OCI-LY1 (cell line): Measurements from ENCODE around the gene OR2S2.

Experiments
- H2AFZ ChIP-seq: fragments of 200-600 bp; sonication (generic), shearing (Covaris generic); 2 replicates; pipeline ENCODE4 v1.6.0; 2014; ENCODE audit warnings: antibody characterized with exemption, mild to moderate bottlenecking, low read length
- H3F3A ChIP-seq: fragments of 200-600 bp; sonication (generic), shearing (Covaris generic); 2 replicates; pipeline ENCODE4 v1.6.0; 2014; ENCODE audit warnings: mild to moderate bottlenecking, antibody characterized with exemption, low read length, moderate library complexity; ENCODE audit not compliant: insufficient read depth
- H3K27ac ChIP-seq: fragments of 200-600 bp; sonication (generic); 2 replicates; pipeline ENCODE4 v1.5.1; 2014; ENCODE audit warnings: low read length, mixed run types, mild to moderate bottlenecking, low read depth; ENCODE audit not compliant: poor library complexity, severe bottlenecking
- H3K27me3 ChIP-seq: fragments of 200-600 bp; sonication (generic); 2 replicates; pipeline ENCODE4 v1.6.0; 2014; ENCODE audit warnings: antibody characterized with exemption, mild to moderate bottlenecking, low read length, moderate library complexity; ENCODE audit not compliant: insufficient read depth
- H3K36me3 ChIP-seq: fragments of 200-600 bp; sonication (generic); 2 replicates; pipeline ENCODE4 v1.6.1; 2014; ENCODE audit warnings: mild to moderate bottlenecking, antibody characterized with exemption, low read length, moderate library complexity, mixed read lengths; ENCODE audit not compliant: insufficient read depth
- H3K4me1 ChIP-seq: fragments of 200-600 bp; sonication (generic); 2 replicates; pipeline ENCODE4 v1.5.1; 2014; ENCODE audit warnings: mild to moderate bottlenecking, low read length, moderate library complexity; ENCODE audit not compliant: insufficient read depth, severe bottlenecking
- H3K4me2 ChIP-seq: fragments of 200-600 bp; sonication (generic), shearing (Covaris generic); 2 replicates; pipeline ENCODE4 v1.6.1; 2014; ENCODE audit warnings: low read length
- H3K4me3 ChIP-seq: fragments of 200-600 bp; sonication (generic); 2 replicates; pipeline ENCODE4 v1.5.1; 2014; ENCODE audit warnings: low read length, low read depth, mild to moderate bottlenecking, mixed read lengths; ENCODE audit not compliant: poor library complexity, severe bottlenecking
- H3K79me2 ChIP-seq: fragments of 200-600 bp; shearing (Covaris generic); 2 replicates; pipeline ENCODE4 v1.6.1; 2016; ENCODE audit warnings: mixed run types, low read length, mixed read lengths; ENCODE audit not compliant: insufficient read depth
- H3K9ac ChIP-seq: fragments of 200-600 bp; sonication (generic), shearing (Covaris generic); 2 replicates; pipeline ENCODE4 v1.6.1; 2014; ENCODE audit warnings: mild to moderate bottlenecking, low read length, mixed read lengths
- H3K9me2 ChIP-seq: fragments of 200-600 bp; sonication (generic), shearing (Covaris generic); 2 replicates; pipeline ENCODE4 v1.6.1; 2014; ENCODE audit warnings: low read depth, mild to moderate bottlenecking, low read length, mixed read lengths
- H3K9me3 ChIP-seq: fragments of 200-600 bp; shearing (Covaris generic); 2 replicates; pipeline ENCODE4 v1.6.1; 2014; ENCODE audit warnings: low read length, mixed read lengths
- H4K20me1 ChIP-seq: fragments of 200-600 bp; sonication (generic), shearing (Covaris generic); 2 replicates; pipeline ENCODE4 v1.6.0; 2016; ENCODE audit warnings: mild to moderate bottlenecking, low read length; ENCODE audit not compliant: insufficient read depth
- EZH2 ChIP-seq: fragments of 200-600 bp; sonication (generic), shearing (Covaris generic); IDR thresholded peaks from 2 replicates; pipeline ENCODE4 v1.8.0; 2017; ENCODE audit warnings: borderline replicate concordance, mixed run types, mild to moderate bottlenecking, antibody characterized with exemption, low read length, moderate library complexity, mixed read lengths
- TF ChIP-seq, protein P1 (sequence below): fragments of 200-600 bp; sonication (generic), shearing (Covaris generic); IDR thresholded peaks from 2 replicates; pipeline ENCODE4 v1.5.1; 2017; ENCODE audit warnings: mild to moderate bottlenecking, antibody characterized with exemption, low read length, moderate library complexity, mixed read lengths

OR2S2 gene

DNA sequence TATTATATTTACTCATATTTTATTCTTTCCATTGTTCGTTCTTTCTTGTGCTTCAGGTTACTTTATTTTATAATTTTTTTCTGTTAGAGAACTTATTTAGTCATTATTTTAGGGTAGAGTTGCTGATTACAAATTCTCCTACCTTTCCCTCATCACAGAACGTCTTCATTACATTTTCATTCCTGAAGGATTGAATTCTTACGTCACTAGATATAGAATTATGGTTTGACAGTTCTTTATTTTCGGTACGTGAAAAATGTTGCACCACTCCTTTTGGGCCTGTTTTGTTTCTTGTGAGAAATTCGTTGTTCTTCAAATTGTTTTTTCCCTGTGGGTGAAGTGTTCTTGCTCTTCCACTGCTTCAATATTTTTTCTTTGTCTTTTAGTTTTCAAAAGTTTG is 20.8 kb upstream of the OR2S2 start:
- no peak for TF ChIP-seq EZH2

DNA sequence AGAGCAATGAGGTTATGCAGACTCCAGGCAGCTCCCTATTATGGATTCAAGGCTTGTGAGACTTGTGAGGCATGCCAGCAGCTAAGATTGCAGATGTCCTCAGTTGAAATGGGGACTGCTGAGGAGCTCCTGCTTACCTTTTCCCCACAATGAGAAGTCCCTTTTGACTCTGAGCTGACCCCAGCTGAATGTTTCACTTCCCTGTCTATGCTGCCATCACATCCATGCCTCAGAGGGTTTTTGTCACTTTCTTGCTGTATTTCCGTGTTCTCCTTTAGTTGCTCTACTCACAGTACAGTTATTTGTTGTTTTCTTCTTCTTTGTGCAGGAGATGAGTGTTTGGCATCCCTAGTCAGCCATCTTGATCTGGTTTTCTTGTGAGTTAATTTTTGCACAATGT is 18.8 kb upstream of the OR2S2 start:
- no peak overlapping the region for H2AFZ ChIP-seq
- H3K4me2 ChIP-seq = no peak overlapping the region
- no peaks in the 10 kb centered on the region for H3K4me1 ChIP-seq
- H4K20me1 ChIP-seq = no peaks in the 10 kb centered on the region
- no peaks in the 10 kb centered on the region for H3K9me3 ChIP-seq
- H3K27ac ChIP-seq = no peak overlapping the region
- no peaks in the 10 kb centered on the region for H3F3A ChIP-seq
- H3K9me2 ChIP-seq = no peaks in the 10 kb centered on the region
- no peak for TF ChIP-seq EZH2
- TF ChIP-seq, protein P1, sequence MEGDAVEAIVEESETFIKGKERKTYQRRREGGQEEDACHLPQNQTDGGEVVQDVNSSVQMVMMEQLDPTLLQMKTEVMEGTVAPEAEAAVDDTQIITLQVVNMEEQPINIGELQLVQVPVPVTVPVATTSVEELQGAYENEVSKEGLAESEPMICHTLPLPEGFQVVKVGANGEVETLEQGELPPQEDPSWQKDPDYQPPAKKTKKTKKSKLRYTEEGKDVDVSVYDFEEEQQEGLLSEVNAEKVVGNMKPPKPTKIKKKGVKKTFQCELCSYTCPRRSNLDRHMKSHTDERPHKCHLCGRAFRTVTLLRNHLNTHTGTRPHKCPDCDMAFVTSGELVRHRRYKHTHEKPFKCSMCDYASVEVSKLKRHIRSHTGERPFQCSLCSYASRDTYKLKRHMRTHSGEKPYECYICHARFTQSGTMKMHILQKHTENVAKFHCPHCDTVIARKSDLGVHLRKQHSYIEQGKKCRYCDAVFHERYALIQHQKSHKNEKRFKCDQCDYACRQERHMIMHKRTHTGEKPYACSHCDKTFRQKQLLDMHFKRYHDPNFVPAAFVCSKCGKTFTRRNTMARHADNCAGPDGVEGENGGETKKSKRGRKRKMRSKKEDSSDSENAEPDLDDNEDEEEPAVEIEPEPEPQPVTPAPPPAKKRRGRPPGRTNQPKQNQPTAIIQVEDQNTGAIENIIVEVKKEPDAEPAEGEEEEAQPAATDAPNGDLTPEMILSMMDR = no peak
- H3K27me3 ChIP-seq = no peaks in the 10 kb centered on the region
- no peak overlapping the region for H3K4me3 ChIP-seq
- H3K79me2 ChIP-seq = no peaks in the 10 kb centered on the region
- H3K36me3 ChIP-seq = no peaks in the 10 kb centered on the region
- no peak overlapping the region for H3K9ac ChIP-seq

More for the DNA sequence above, 20.8 kb upstream of the OR2S2 start:
- H3K4me3 ChIP-seq = no peak overlapping the region
- H3K27ac ChIP-seq = no peak overlapping the region
- H3F3A ChIP-seq = no peaks in the 10 kb centered on the region
- no peaks in the 10 kb centered on the region for H3K9me2 ChIP-seq
- H3K27me3 ChIP-seq = no peaks in the 10 kb centered on the region
- no peaks in the 10 kb centered on the region for H3K36me3 ChIP-seq
- H3K79me2 ChIP-seq = no peaks in the 10 kb centered on the region
- no peaks in the 10 kb centered on the region for H4K20me1 ChIP-seq
- no peaks in the 10 kb centered on the region for H3K9me3 ChIP-seq
- no peak overlapping the region for H3K4me2 ChIP-seq
- H2AFZ ChIP-seq = no peak overlapping the region
- H3K9ac ChIP-seq = no peak overlapping the region
- H3K4me1 ChIP-seq = no peaks in the 10 kb centered on the region

DNA sequence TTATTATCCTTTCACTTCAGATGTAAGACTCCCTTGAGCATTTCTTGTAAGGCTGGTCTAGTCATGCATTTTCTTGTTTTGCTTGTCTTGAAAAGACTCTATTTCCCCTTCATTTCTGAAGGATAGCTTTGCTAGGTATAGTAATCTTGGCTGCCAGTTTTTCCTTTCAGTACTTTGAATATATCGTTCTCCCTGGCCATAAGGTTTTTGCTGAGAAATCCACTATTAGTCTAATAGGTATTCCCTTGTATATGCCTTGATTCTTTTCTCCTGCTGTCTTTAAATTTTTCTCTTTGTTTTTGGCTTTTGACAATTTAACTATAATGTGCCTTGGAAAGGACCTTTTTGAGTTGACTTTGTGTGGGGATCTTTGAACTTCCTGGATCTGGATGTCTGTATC is 16.8 kb upstream of the OR2S2 start:
- Histone ChIP-seq H3K9me2 (no peaks in the 10 kb centered on the region), H3K27ac (no peak overlapping the region), H3K4me1 (no peaks in the 10 kb centered on the region), H3K4me3 (no peak overlapping the region), H3K9me3 (no peaks in the 10 kb centered on the region), H3K79me2 (no peaks in the 10 kb centered on the region), H4K20me1 (no peaks in the 10 kb centered on the region), H3K36me3 (no peaks in the 10 kb centered on the region), H3K4me2 (no peak overlapping the region), H3K27me3 (no peaks in the 10 kb centered on the region), H3F3A (no peaks in the 10 kb centered on the region), H2AFZ (no peak overlapping the region), H3K9ac (no peak overlapping the region)
- no peak for TF ChIP-seq EZH2
- TF ChIP-seq, protein P1 = no peak

DNA sequence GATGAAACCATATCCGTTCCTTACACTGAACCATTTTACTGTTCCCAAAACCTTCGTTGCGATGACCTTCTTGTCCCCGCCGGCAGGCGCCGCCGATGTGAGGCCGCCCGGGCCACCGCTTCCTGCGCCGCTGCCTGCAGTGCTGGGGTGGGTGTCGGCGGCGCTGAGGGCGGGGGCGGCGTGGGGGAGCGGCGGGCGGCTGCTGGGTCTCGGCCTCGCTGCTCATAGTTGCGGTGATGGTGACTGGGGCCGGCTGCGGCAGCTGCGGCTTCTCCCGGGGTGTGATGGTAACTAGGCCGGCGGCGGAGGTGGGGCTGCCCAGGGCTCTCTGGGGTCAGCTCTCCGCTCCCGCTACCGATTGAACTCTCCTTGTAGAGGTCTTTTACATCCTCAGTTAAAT is 14.1 kb upstream of the OR2S2 start:
- Histone ChIP-seq H3K4me1 (no peaks in the 10 kb centered on the region), H3K9ac (no peak overlapping the region), H3K27ac (no peak overlapping the region), H4K20me1 (no peaks in the 10 kb centered on the region), H3K9me3 (no peaks in the 10 kb centered on the region), H3K4me2 (no peak overlapping the region), H3K36me3 (no peaks in the 10 kb centered on the region), H3K27me3 (no peaks in the 10 kb centered on the region), H3K9me2 (no peaks in the 10 kb centered on the region), H3F3A (no peaks in the 10 kb centered on the region), H3K79me2 (no peaks in the 10 kb centered on the region), H2AFZ (no peak overlapping the region), H3K4me3 (no peak overlapping the region)
- TF ChIP-seq EZH2 = no peak
- TF ChIP-seq, protein P1 = no peak
